GM12878 (cell line): Measurements from ENCODE around the gene CDKL4. TPM values are rescaled to one million over a fixed set of nuclear protein-coding genes. Genes with fewer than 3 reads are reported as not detected.

ENCODE experiments used
- ATAC-seq: fragments of 200-7000 bp; cut with Tn5 transposase; 3 replicates; pipeline ENCODE4 v1.9.1; 2020; ENCODE audit warnings: mild to moderate bottlenecking, moderate library complexity
- BruUV-seq: library from RNA; stranded (reverse); fragments of 400-500 nt; replicated peaks from 2 replicates; lab custom pipeline; 2021; lab: Mats Ljungman, UMichigan
- CTCF ChIA-PET: fragments of 300-600 bp; sonication (Branson Sonifier 250); formaldehyde crosslinking; extraction: SDS; loops from one replicate; lab custom pipeline; 2021; ENCODE audit warnings: inconsistent platforms; lab: Yijun Ruan, JAX
- POLR2A ChIA-PET: fragments of 350-600 bp; formaldehyde crosslinking; extraction: SDS; loops from one replicate; lab custom pipeline; 2021; ENCODE audit warnings: inconsistent platforms; lab: Charles Lee
- RAD21 ChIA-PET: fragments of 300-600 bp; sonication (Branson Sonifier 250); formaldehyde crosslinking; loops from one replicate; lab custom pipeline; 2023; ENCODE audit warnings: antibody characterized with exemption; ENCODE audit not compliant: unreplicated experiment; lab: Charles Lee
- SMC1A ChIA-PET: fragments of 300-600 bp; sonication (Branson Sonifier 250); formaldehyde crosslinking; loops from one replicate; lab custom pipeline; 2023; ENCODE audit not compliant: unreplicated experiment, uncharacterized antibody; lab: Charles Lee
- DNase-seq: peaks from one replicate; pipeline ENCODE4 v3.0.0-alpha.2; 2011; ENCODE audit warnings: low read depth, low spot score
- FAIRE-seq: peaks from 3 replicates; lab custom pipeline; 2011; peaks lifted over from hg19 to GRCh38; lab: Jason Lieb, UNC
- H2AFZ ChIP-seq: 2 replicates; pipeline ENCODE4 v1.6.0; 2011; ENCODE audit warnings: low read depth, low read length, control low read depth; ENCODE audit not compliant: control insufficient read depth
- H3K27ac ChIP-seq: 2 replicates; pipeline ENCODE4 v1.5.1; 2011; ENCODE audit warnings: control low read depth; ENCODE audit not compliant: control insufficient read depth, insufficient read depth
- H3K27me3 ChIP-seq, 2 experiments: replicated peaks in 1 of 2; 2 replicates each; pipeline versions ENCODE4 v1.6.0 to v1.6.1; 2011; ENCODE audit warnings: low read length in 1 of 2; ENCODE audit not compliant: control insufficient read depth in 2 of 2, insufficient read depth in 2 of 2
- H3K36me3 ChIP-seq, 2 experiments: 2 replicates each; pipeline ENCODE4 v1.5.1; 2011; ENCODE audit warnings: low read length in 1 of 2; ENCODE audit not compliant: control insufficient read depth in 2 of 2, insufficient read depth in 2 of 2
- H3K4me1 ChIP-seq: 2 replicates; pipeline ENCODE4 v1.6.1; 2011; ENCODE audit warnings: mild to moderate bottlenecking, low read length, moderate library complexity, mixed read lengths; ENCODE audit not compliant: control insufficient read depth, insufficient read depth
- H3K4me2 ChIP-seq: 2 replicates; pipeline ENCODE4 v1.6.0; 2011; ENCODE audit warnings: control low read depth; ENCODE audit not compliant: control insufficient read depth, insufficient read depth
- H3K4me3 ChIP-seq: fragments of 200-600 bp; sonication (generic); 2 replicates; pipeline ENCODE4 v1.5.1; 2016
- H3K79me2 ChIP-seq: 2 replicates; pipeline ENCODE4 v1.6.0; 2011; ENCODE audit warnings: low read length; ENCODE audit not compliant: control insufficient read depth, insufficient read depth
- H3K9ac ChIP-seq: 2 replicates; pipeline ENCODE4 v1.8.0; 2011; ENCODE audit warnings: low read length, control low read depth, mixed read lengths; ENCODE audit not compliant: control insufficient read depth, insufficient read depth
- H3K9me3 ChIP-seq: replicated peaks from 3 replicates; pipeline ENCODE4 v1.5.1; 2011; ENCODE audit warnings: mild to moderate bottlenecking, low read length; ENCODE audit not compliant: control insufficient read depth, insufficient read depth
- H4K20me1 ChIP-seq: 2 replicates; pipeline ENCODE4 v1.6.0; 2011; ENCODE audit not compliant: control insufficient read depth, insufficient read depth
- ASH2L ChIP-seq: fragments of 300-600, 200-600 bp; sonication (generic); IDR thresholded peaks from 2 replicates; pipeline ENCODE4 v1.6.1; 2017; ENCODE audit warnings: low read depth, mild to moderate bottlenecking, borderline replicate concordance
- BHLHE40 ChIP-seq, 2 experiments: fragments of 450-650 bp in 1 of 2; IDR thresholded peaks; 2 replicates each; pipeline ENCODE4 v1.6.1; 2011 to 2017; ENCODE audit warnings: low read depth in 2 of 2, borderline replicate concordance in 1 of 2, improper control_type of control experiment in 1 of 2, low read length in 1 of 2, mild to moderate bottlenecking in 1 of 2
- CBX5 ChIP-seq: sonication (generic); IDR thresholded peaks from 2 replicates; pipeline ENCODE4 v1.6.1; 2016; ENCODE audit warnings: low read depth, moderate library complexity, mild to moderate bottlenecking, inconsistent platforms
- CREM ChIP-seq: IDR thresholded peaks from 2 replicates; pipeline ENCODE4 v1.6.1; 2014; ENCODE audit warnings: antibody characterized with exemption, low read depth
- EGR1 ChIP-seq, 2 experiments: IDR thresholded peaks; 1 replicate in 1 of 2; 2 replicates in 1 of 2; pipeline ENCODE4 v1.6.1; 2011 to 2012; ENCODE audit warnings: low read depth in 2 of 2, low read length in 2 of 2, borderline replicate concordance in 1 of 2, mild to moderate bottlenecking in 1 of 2, moderate library complexity in 1 of 2
- FOXM1 ChIP-seq: IDR thresholded peaks from 2 replicates; pipeline ENCODE4 v1.6.1; 2012; ENCODE audit warnings: low read depth, mild to moderate bottlenecking, inconsistent platforms, low read length, moderate library complexity
- GABPA ChIP-seq: IDR thresholded peaks from 2 replicates; pipeline ENCODE4 v1.6.1; 2014; ENCODE audit warnings: antibody characterized with exemption, low read depth, mild to moderate bottlenecking, inconsistent platforms
- MEF2A ChIP-seq: IDR thresholded peaks from 2 replicates; pipeline ENCODE4 v1.6.1; 2011; ENCODE audit warnings: low read depth, mild to moderate bottlenecking, low read length, moderate library complexity; ENCODE audit not compliant: insufficient read depth
- MTA2 ChIP-seq: fragments of 450-650 bp; IDR thresholded peaks from 2 replicates; pipeline ENCODE4 v1.6.1; 2016; ENCODE audit warnings: low read depth, mild to moderate bottlenecking, moderate library complexity
- MXI1 ChIP-seq: fragments of 150-350 bp; IDR thresholded peaks from 2 replicates; pipeline ENCODE4 v1.6.1; 2011; ENCODE audit warnings: low read depth, mild to moderate bottlenecking, inconsistent platforms, low read length, improper control_type of control experiment
- MYB ChIP-seq: fragments of 150-350 bp; IDR thresholded peaks from 2 replicates; pipeline ENCODE4 v1.6.1; 2014; ENCODE audit warnings: mild to moderate bottlenecking, low read depth, low read length, borderline replicate concordance
- POLR2AphosphoS2 ChIP-seq: IDR thresholded peaks from 2 replicates; pipeline ENCODE4 v1.6.1; 2011; ENCODE audit warnings: low read depth, mild to moderate bottlenecking, low read length, improper control_type of control experiment, moderate library complexity
- RELA ChIP-seq: fragments of 450-650 bp; IDR thresholded peaks from 2 replicates; pipeline ENCODE4 v1.8.0; 2014; ENCODE audit warnings: borderline replicate concordance; ENCODE audit not compliant: partially characterized antibody
- SMARCA5 ChIP-seq: fragments of 450-650 bp; IDR thresholded peaks from 2 replicates; pipeline ENCODE4 v1.6.1; 2017; ENCODE audit warnings: mild to moderate bottlenecking
- YBX1 ChIP-seq: fragments of 450-650 bp; IDR thresholded peaks from 2 replicates; pipeline ENCODE4 v1.6.1; 2016; ENCODE audit warnings: antibody characterized with exemption
- ZNF217 ChIP-seq: fragments of 450-650 bp; IDR thresholded peaks from 2 replicates; pipeline ENCODE4 v1.6.1; 2017; ENCODE audit warnings: antibody characterized with exemption, mild to moderate bottlenecking
- ZNF622 ChIP-seq: fragments of 450-650 bp; IDR thresholded peaks from 2 replicates; pipeline ENCODE4 v1.6.1; 2017; ENCODE audit warnings: mild to moderate bottlenecking, inconsistent platforms
- WGBS: methylation state at CpG from one replicate; pipeline ENCODE4 v1.1.6; 2016; ENCODE audit warnings: low lambda C conversion rate; ENCODE audit not compliant: insufficient replicate concordance, insufficient coverage; ENCODE audit errors: missing lambda C conversion rate; 5-methylcytosine and 5-hydroxymethylcytosine counted together
- in situ Hi-C: fragments of 300-500 bp; cut with MboI; formaldehyde crosslinking; loops from 9 replicates; pipeline ENCODE4 v1.14.3; 2018; ENCODE audit warnings: mixed read lengths
- intact Hi-C: fragments of 100-400 bp; cut with micrococcal nuclease; formaldehyde crosslinking; loops from one replicate; pipeline ENCODE4 v1.14.2; 2022; ENCODE audit not compliant: unreplicated experiment
- polyA plus RNA-seq, 11 experiments: library from polyadenylated mRNA; depleted of rRNA in 4 of 11; unstranded in 6 of 11; stranded (reverse) in 5 of 11; fragments of >200 nt; fragmentation: Nextera tagmentation in 4 of 11; fragmentation: Illumina TruSeq in 1 of 11; extraction: Ambion mirVana in 4 of 11; extraction: Trizol in 1 of 11; gene quantifications; 1 replicate in 1 of 11; 2 replicates in 10 of 11; pipeline versions ENCODE4 v1.2.1 to v1.2.3, GENCODE V29; 2011 to 2016; ENCODE audit warnings: inconsistent platforms in 2 of 11, missing spikeins in 2 of 11, low read depth in 1 of 11
- total RNA-seq, 4 experiments: library from RNA; depleted of rRNA in 3 of 4; stranded (reverse); fragments of >200 nt in 3 of 4; fragmentation: Illumina TruSeq in 1 of 4; extraction: Trizol in 1 of 4; gene quantifications; 2 replicates each; pipeline versions ENCODE4 v1.2.1 to v1.2.3, GENCODE V29; 2013 to 2021
- TF ChIP-seq, protein P1 (sequence below): fragments of 450-650 bp; formaldehyde crosslinking; IDR thresholded peaks from 2 replicates; pipeline ENCODE4 v1.4.0; 2020; ENCODE audit warnings: mild to moderate bottlenecking, moderate library complexity
- TF ChIP-seq, protein P2 (sequence below): IDR thresholded peaks from 2 replicates; pipeline ENCODE4 v1.6.1; 2011; ENCODE audit warnings: mild to moderate bottlenecking, low read depth, low read length, moderate library complexity; ENCODE audit not compliant: insufficient replicate concordance

CDKL4 gene
- total and polyA plus RNA-seq, 10 of the 15 experiments (the other 5 are each of a cell fraction or from before 2014, with no cell fraction given): not detected

DNA sequence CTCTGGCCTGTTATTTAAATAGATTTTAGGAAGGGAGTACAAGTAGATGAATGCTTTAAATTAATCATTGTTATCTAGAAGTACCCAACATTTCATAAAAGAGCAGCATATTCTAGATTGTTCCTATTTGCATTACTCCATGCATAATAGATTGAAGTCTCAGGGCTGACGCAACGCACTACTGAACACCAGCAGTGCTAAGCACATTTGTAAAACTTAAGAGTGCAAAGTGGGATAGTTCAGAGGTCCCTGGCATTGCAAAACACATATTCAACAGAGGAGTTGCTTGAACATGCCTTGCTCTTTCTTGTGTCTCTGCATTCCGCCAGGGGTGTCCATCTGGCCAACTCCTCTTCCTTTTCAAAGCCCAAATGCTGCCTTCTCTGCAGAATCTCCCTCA is 22.3 kb downstream of the CDKL4 start:
- no peaks in the 10 kb centered on the region for H3K9me3 ChIP-seq
- 93% methylated on average over 3 of the region's 3 CpGs for WGBS
- TF ChIP-seq ZNF217: no peak
- no peak for TF ChIP-seq YBX1
- no peak for TF ChIP-seq EGR1 (IDR thresholded peaks at IDR 0.05; ENCODE audit: borderline replicate concordance in 1 of 2, low read depth in 2 of 2, low read length in 2 of 2)
- no peak for TF ChIP-seq ZNF622
- no peak for TF ChIP-seq BHLHE40 (IDR thresholded peaks at IDR 0.05; ENCODE audit: borderline replicate concordance in 1 of 2, low read depth in 2 of 2, low read length in 1 of 2)
- no peak for TF ChIP-seq MTA2
- no peak for TF ChIP-seq POLR2AphosphoS2
- no peak for TF ChIP-seq ASH2L
- TF ChIP-seq MXI1: no peak
- TF ChIP-seq GABPA: no peak
- TF ChIP-seq, protein P1, sequence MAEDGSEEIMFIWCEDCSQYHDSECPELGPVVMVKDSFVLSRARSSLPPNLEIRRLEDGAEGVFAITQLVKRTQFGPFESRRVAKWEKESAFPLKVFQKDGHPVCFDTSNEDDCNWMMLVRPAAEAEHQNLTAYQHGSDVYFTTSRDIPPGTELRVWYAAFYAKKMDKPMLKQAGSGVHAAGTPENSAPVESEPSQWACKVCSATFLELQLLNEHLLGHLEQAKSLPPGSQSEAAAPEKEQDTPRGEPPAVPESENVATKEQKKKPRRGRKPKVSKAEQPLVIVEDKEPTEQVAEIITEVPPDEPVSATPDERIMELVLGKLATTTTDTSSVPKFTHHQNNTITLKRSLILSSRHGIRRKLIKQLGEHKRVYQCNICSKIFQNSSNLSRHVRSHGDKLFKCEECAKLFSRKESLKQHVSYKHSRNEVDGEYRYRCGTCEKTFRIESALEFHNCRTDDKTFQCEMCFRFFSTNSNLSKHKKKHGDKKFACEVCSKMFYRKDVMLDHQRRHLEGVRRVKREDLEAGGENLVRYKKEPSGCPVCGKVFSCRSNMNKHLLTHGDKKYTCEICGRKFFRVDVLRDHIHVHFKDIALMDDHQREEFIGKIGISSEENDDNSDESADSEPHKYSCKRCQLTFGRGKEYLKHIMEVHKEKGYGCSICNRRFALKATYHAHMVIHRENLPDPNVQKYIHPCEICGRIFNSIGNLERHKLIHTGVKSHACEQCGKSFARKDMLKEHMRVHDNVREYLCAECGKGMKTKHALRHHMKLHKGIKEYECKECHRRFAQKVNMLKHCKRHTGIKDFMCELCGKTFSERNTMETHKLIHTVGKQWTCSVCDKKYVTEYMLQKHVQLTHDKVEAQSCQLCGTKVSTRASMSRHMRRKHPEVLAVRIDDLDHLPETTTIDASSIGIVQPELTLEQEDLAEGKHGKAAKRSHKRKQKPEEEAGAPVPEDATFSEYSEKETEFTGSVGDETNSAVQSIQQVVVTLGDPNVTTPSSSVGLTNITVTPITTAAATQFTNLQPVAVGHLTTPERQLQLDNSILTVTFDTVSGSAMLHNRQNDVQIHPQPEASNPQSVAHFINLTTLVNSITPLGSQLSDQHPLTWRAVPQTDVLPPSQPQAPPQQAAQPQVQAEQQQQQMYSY (CRISPR knock-in tag): no peak
- TF ChIP-seq SMARCA5: no peak
- no peak for TF ChIP-seq MEF2A
- TF ChIP-seq CBX5: no peak
- no peak for TF ChIP-seq FOXM1
- TF ChIP-seq RELA: no peak
- TF ChIP-seq MYB: no peak
- no peak for TF ChIP-seq CREM
- TF ChIP-seq, protein P2, sequence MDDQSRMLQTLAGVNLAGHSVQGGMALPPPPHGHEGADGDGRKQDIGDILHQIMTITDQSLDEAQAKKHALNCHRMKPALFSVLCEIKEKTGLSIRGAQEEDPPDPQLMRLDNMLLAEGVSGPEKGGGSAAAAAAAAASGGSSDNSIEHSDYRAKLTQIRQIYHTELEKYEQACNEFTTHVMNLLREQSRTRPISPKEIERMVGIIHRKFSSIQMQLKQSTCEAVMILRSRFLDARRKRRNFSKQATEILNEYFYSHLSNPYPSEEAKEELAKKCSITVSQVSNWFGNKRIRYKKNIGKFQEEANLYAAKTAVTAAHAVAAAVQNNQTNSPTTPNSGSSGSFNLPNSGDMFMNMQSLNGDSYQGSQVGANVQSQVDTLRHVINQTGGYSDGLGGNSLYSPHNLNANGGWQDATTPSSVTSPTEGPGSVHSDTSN: no peak
- TF ChIP-seq, all 136 proteins: peak for 0
- H3K27ac ChIP-seq: no peak overlapping the region
- RAD21 ChIA-PET: no interaction called here
- H3K9ac ChIP-seq: no peak overlapping the region
- FAIRE-seq: no peak
- H3K79me2 ChIP-seq: no peaks in the 10 kb centered on the region
- intact Hi-C loops: no loop called here
- no peaks in the 10 kb centered on the region for H3K36me3 ChIP-seq
- no peaks in the 10 kb centered on the region for H4K20me1 ChIP-seq
- H2AFZ ChIP-seq: no peak overlapping the region
- peaks cover 3% of the 10 kb centered on the region; the same call in 1 of the 2 replicates for H3K4me1 ChIP-seq
- in situ Hi-C loops: no loop called here
- CTCF ChIA-PET: interaction anchor here (1.5 kb wide), 1 partner anchor 274 kb away, joined by 3 read pairs; no protein-coding TSS in a partner anchor
- no peak overlapping the region for H3K4me3 ChIP-seq
- H3K27me3 ChIP-seq: no peaks in the 10 kb centered on the region
- no peak for ATAC-seq
- SMC1A ChIA-PET: no interaction called here
- POLR2A ChIA-PET: no interaction called here
- no peak for DNase-seq
- H3K4me2 ChIP-seq: no peak overlapping the region
- BruUV-seq: no TSS peak
